ENCODE results near the gene CACNA1D.

CACNA1D gene

GRCh38 chr3:53813229-53813628 is 318.8 kb downstream of the CACNA1D start:
- no peak for DNase-seq

- DNase-seq, result no peak
Measured at GRCh38 chr3:53813876-53814275, 319.5 kb downstream of the CACNA1D start.

GRCh38 chr3:53815067-53815466 is 320.7 kb downstream of the CACNA1D start:
- no peak for DNase-seq

- no peak for DNase-seq
Measured at GRCh38 chr3:53815651-53816050, 321.2 kb downstream of the CACNA1D start.

GRCh38 chr3:53816425-53816824 is 322.0 kb downstream of the CACNA1D start:
- DNase-seq, result no peak

- DNase-seq, result no peak
Measured at GRCh38 chr3:53817211-53817610, 322.8 kb downstream of the CACNA1D start.

- DNase-seq, result no peak
Measured at GRCh38 chr3:53817809-53818208, 323.4 kb downstream of the CACNA1D start.

GRCh38 chr3:53818221-53819162 is 324.1 kb downstream of the CACNA1D start:
- no peak for DNase-seq

- DNase-seq, result no peak
Measured at GRCh38 chr3:53819163-53819868, 324.9 kb downstream of the CACNA1D start.

- no peak for DNase-seq
Measured at GRCh38 chr3:53820084-53820483, 325.7 kb downstream of the CACNA1D start.

- no peak for DNase-seq
Measured at GRCh38 chr3:53820756-53821580, 326.6 kb downstream of the CACNA1D start.

GRCh38 chr3:53821631-53822121 is 327.3 kb downstream of the CACNA1D start:
- DNase-seq, result no peak

- no peak for DNase-seq
Measured at GRCh38 chr3:53822331-53822741, 327.9 kb downstream of the CACNA1D start.

GRCh38 chr3:53823026-53823955 is 328.9 kb downstream of the CACNA1D start:
- no peak for DNase-seq

- no peak for DNase-seq
Measured at GRCh38 chr3:53823956-53824657, 329.7 kb downstream of the CACNA1D start.

GRCh38 chr3:53824795-53825194 is 330.4 kb downstream of the CACNA1D start:
- DNase-seq, result no peak

GRCh38 chr3:53826048-53826447 is 331.6 kb downstream of the CACNA1D start:
- DNase-seq, result no peak

- DNase-seq, result no peak
Measured at GRCh38 chr3:53828581-53828980, 334.2 kb downstream of the CACNA1D start.

- no peak for DNase-seq
Measured at GRCh38 chr3:53829605-53830004, 335.2 kb downstream of the CACNA1D start.

- no peak for DNase-seq
Measured at GRCh38 chr3:53830944-53831343, 336.5 kb downstream of the CACNA1D start.

- no peak for DNase-seq
Measured at GRCh38 chr3:53833053-53833645, 338.7 kb downstream of the CACNA1D start.
